ENCODE measurements around the gene IPCEF1. TPM values are rescaled to one million over a fixed set of nuclear protein-coding genes. Genes with fewer than 3 reads are reported as not detected.

Gene IPCEF1
- total and polyA plus RNA-seq, 4 experiments from 2014 or later: 67.7 to 97.7 (median 82.2) TPM

DNA sequence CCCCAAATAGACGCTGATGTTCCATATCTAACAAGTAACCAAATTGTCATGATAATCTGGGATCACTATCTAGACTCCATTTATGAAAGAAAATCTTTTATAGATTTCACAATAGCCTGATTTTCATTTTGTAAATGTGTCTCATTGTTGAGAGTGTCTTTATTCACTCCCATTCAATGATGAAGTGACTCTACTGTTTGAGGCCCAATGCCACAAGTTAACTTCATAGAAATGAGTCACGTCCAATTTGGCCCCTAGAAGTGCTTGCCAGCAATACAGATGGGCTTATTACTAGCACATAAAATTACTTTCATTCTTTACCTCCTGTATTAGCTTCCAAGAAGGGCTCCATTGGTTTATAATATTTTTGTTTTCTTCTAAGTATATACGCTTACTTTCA is 6.3 kb downstream of the IPCEF1 start:
- peaks cover 0 to 11% (median 7%) of the 10 kb centered on the region in 4 donors for H3K4me1 Mint-ChIP-seq
- no peaks in the 10 kb centered on the region for H3K36me3 Mint-ChIP-seq
- H3K4me1 ChIP-seq (ENCODE audit: insufficient read depth, low read length): no peaks in the 10 kb centered on the region
- no peaks in the 10 kb centered on the region for H3K27me3 ChIP-seq (ENCODE audit: insufficient read depth, low read length)
- H3K27ac Mint-ChIP-seq: no peak overlapping the region
- no peak for DNase-seq
- H3K36me3 ChIP-seq (ENCODE audit: insufficient read depth, low read length): no peaks in the 10 kb centered on the region
- POLR2A ChIA-PET (ENCODE audit: partially characterized antibody): no interaction called here
- CTCF ChIA-PET (ENCODE audit: partially characterized antibody): no interaction called here
- peaks cover 0 to 8% (median 4%) of the 10 kb centered on the region in 8 donors for H3K9me3 Mint-ChIP-seq
- H3K4me3 Mint-ChIP-seq: no peak overlapping the region
- H3K9me3 ChIP-seq (ENCODE audit: control insufficient read depth in 1 of 2, low read length in 2 of 2): no peaks in the 10 kb centered on the region
- peaks cover 6 to 8% of the 10 kb centered on the region in 2 donors for H3K27me3 Mint-ChIP-seq
- H3K4me3 ChIP-seq (ENCODE audit: low read length in 2 of 2): no peak overlapping the region
- intact Hi-C loops (cut with micrococcal nuclease): no loop called here
- H3K27ac ChIP-seq (ENCODE audit: low read depth, low read length): no peak overlapping the region

DNA sequence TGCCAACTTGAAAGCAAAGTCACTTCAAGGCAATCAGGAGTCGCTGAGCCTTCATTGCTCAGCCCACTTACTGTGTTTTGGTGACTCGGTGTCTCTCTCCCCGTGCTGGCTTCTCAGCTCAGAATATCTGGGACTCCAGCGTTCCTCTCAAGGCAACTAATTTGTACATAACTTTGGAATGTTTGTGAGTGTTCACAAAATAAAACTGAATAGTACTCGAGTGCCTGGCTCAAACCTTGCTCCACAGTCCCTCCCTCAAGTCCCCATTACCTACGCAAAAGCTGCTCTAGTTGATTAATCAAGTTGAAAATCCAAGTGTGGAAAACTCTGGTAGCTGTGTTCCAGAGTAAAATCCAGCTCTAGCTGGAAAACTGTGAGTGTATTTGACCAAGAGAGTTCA is 8.6 kb downstream of the IPCEF1 start:
- no peaks in the 10 kb centered on the region for H3K36me3 ChIP-seq (ENCODE audit: insufficient read depth, low read length)
- POLR2A ChIA-PET (ENCODE audit: partially characterized antibody): no interaction called here
- Mint-ChIP-seq H3K27ac (no peak overlapping the region), H3K9me3 (peaks cover 0 to 8% (median 4%) of the 10 kb centered on the region in 8 donors), H3K36me3 (no peaks in the 10 kb centered on the region), H3K4me1 (peaks cover 0 to 2% (median under 1%) of the 10 kb centered on the region in 4 donors), H3K4me3 (no peak overlapping the region), H3K27me3 (peaks cover 2 to 10% of the 10 kb centered on the region in 2 donors)
- no peak for DNase-seq
- intact Hi-C loops (cut with micrococcal nuclease): no loop called here
- H3K4me1 ChIP-seq (ENCODE audit: insufficient read depth, low read length): no peaks in the 10 kb centered on the region
- CTCF ChIA-PET (ENCODE audit: partially characterized antibody): no interaction called here
- no peak overlapping the region for H3K27ac ChIP-seq (ENCODE audit: low read depth, low read length)
- H3K27me3 ChIP-seq (ENCODE audit: insufficient read depth, low read length): no peaks in the 10 kb centered on the region
- H3K9me3 ChIP-seq (ENCODE audit: control insufficient read depth in 1 of 2, low read length in 2 of 2): no peaks in the 10 kb centered on the region
- H3K4me3 ChIP-seq (ENCODE audit: low read length in 2 of 2): no peak overlapping the region

DNA sequence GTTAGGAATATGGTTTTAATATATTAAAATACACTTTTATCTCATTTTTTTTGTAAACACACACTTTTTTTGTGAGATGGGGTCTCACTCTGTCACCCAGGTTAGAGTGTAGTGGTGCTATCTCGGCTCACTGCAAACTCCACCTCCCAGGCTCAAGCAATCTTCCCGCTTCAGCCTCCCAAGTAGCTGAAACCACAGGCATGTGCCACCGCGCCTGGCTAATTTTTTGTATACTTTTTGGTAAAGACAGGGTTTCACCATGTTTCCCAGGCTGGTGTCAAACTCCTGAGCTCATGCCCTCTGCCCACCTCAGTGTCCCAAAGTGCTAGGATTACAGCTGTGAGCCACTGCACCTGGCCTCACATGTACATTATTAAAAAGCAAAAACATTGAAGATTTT is 10.8 kb downstream of the IPCEF1 start:
- H3K27ac ChIP-seq (ENCODE audit: low read depth, low read length): no peak overlapping the region
- no peaks in the 10 kb centered on the region for H3K36me3 Mint-ChIP-seq
- H3K4me3 Mint-ChIP-seq: no peak overlapping the region
- no peak for DNase-seq
- intact Hi-C loops (cut with micrococcal nuclease): no loop called here
- H3K9me3 Mint-ChIP-seq: peaks cover 0 to 8% (median 4%) of the 10 kb centered on the region in 8 donors
- H3K27me3 ChIP-seq (ENCODE audit: insufficient read depth, low read length): no peaks in the 10 kb centered on the region
- no peaks in the 10 kb centered on the region for H3K36me3 ChIP-seq (ENCODE audit: insufficient read depth, low read length)
- H3K4me1 Mint-ChIP-seq: peaks cover 0 to 1% (median 0%) of the 10 kb centered on the region in 4 donors
- peaks cover 0 to 16% of the 10 kb centered on the region in 2 donors for H3K27me3 Mint-ChIP-seq
- H3K9me3 ChIP-seq (ENCODE audit: control insufficient read depth in 1 of 2, low read length in 2 of 2): no peaks in the 10 kb centered on the region
- no peak overlapping the region for H3K27ac Mint-ChIP-seq
- CTCF ChIA-PET (ENCODE audit: partially characterized antibody): no interaction called here
- H3K4me1 ChIP-seq (ENCODE audit: insufficient read depth, low read length): no peaks in the 10 kb centered on the region
- POLR2A ChIA-PET (ENCODE audit: partially characterized antibody): no interaction called here
- no peak overlapping the region for H3K4me3 ChIP-seq (ENCODE audit: low read length in 2 of 2)

DNA sequence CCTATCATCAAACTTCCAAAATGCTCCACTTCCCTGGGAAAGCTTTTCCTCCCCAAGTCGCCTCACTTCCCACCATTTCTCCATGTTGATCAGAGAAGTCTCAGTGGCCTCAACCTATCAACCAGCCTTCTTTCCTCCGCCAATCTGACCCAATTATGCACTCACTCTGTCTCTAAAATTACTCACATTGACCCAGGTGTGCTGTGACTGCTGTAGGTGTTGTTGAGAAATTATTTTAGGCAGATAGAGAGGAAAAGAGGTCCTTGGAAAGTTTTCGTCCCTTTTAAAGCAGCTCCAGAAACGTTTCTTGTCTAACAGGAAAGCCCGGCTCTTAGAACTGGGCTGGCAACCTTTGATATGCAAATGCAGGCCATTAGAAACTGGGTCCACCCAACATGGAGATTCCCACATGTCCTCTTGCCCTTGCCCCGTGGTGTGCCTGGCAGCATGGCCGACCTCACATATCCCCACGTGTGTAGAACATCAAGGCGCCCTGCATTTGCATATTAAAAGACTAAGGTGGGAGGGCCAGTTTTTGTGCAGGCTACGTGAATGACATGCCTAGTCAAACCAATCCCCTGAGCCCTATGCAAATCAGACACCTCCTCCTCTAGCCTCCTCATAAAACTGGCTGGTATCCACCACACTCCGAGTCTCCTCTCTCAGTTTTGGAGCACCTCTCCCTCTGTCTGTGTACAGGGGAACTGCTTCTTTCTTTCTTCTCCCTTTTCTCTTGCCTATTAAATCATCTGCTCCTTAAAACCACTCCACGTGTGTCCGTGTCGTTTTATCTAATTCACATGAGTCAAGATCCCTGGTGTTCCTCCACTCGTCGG is 12.9 kb downstream of the IPCEF1 start:
- peaks cover 0 to 1% (median 0%) of the 10 kb centered on the region in 4 donors for H3K4me1 Mint-ChIP-seq
- Histone ChIP-seq H3K27ac (ENCODE audit: low read depth, low read length) (no peak overlapping the region), H3K4me1 (ENCODE audit: insufficient read depth, low read length) (no peaks in the 10 kb centered on the region), H3K36me3 (ENCODE audit: insufficient read depth, low read length) (no peaks in the 10 kb centered on the region), H3K9me3 (ENCODE audit: control insufficient read depth in 1 of 2, low read length in 2 of 2) (no peaks in the 10 kb centered on the region), H3K27me3 (ENCODE audit: insufficient read depth, low read length) (no peaks in the 10 kb centered on the region), H3K4me3 (ENCODE audit: low read length in 2 of 2) (no peak overlapping the region)
- CTCF ChIA-PET (ENCODE audit: partially characterized antibody): no interaction called here
- no peak overlapping the region for H3K27ac Mint-ChIP-seq
- peaks cover 0 to 8% (median 4%) of the 10 kb centered on the region in 8 donors for H3K9me3 Mint-ChIP-seq
- no peak for DNase-seq
- peaks cover 0 to 17% of the 10 kb centered on the region in 2 donors for H3K27me3 Mint-ChIP-seq
- no peaks in the 10 kb centered on the region for H3K36me3 Mint-ChIP-seq
- peak overlapping the region in 1 of 8 donors; percentile 32 for H3K4me3 Mint-ChIP-seq
- POLR2A ChIA-PET (ENCODE audit: partially characterized antibody): no interaction called here
- intact Hi-C loops (cut with micrococcal nuclease): no loop called here

DNA sequence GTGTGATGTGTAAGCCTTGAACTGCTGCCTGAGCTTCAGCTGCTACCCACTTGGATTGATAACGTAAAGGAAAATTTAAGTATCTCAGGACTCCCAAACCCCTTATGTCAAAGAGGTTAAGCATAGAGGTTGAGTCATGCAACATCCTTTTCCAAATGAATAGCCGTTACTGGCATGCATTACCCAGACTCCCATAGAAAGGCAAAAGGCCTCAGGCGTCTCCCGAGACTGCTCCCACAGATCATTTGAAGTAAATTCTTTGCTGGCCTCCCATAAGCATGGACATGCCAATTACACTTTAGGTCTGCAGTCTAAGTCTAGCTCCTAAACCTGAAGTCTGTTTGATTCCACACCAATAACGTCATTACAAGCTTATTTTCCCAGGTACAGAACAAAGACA is 14.7 kb downstream of the IPCEF1 start:
- DNase-seq: no peak
- Mint-ChIP-seq H3K4me3 (no peak overlapping the region), H3K36me3 (no peaks in the 10 kb centered on the region), H3K27ac (no peak overlapping the region), H3K9me3 (peaks cover 0 to 6% (median 3%) of the 10 kb centered on the region in 8 donors), H3K4me1 (peaks cover 0 to 1% (median 0%) of the 10 kb centered on the region in 4 donors), H3K27me3 (peaks cover 0 to 17% of the 10 kb centered on the region in 2 donors)
- Histone ChIP-seq H3K4me3 (ENCODE audit: low read length in 2 of 2) (no peak overlapping the region), H3K27ac (ENCODE audit: low read depth, low read length) (no peak overlapping the region), H3K4me1 (ENCODE audit: insufficient read depth, low read length) (no peaks in the 10 kb centered on the region), H3K27me3 (ENCODE audit: insufficient read depth, low read length) (no peaks in the 10 kb centered on the region), H3K9me3 (ENCODE audit: control insufficient read depth in 1 of 2, low read length in 2 of 2) (no peaks in the 10 kb centered on the region), H3K36me3 (ENCODE audit: insufficient read depth, low read length) (no peaks in the 10 kb centered on the region)
- POLR2A ChIA-PET (ENCODE audit: partially characterized antibody): no interaction called here
- intact Hi-C loops (cut with micrococcal nuclease): no loop called here
- CTCF ChIA-PET (ENCODE audit: partially characterized antibody): no interaction called here

DNA sequence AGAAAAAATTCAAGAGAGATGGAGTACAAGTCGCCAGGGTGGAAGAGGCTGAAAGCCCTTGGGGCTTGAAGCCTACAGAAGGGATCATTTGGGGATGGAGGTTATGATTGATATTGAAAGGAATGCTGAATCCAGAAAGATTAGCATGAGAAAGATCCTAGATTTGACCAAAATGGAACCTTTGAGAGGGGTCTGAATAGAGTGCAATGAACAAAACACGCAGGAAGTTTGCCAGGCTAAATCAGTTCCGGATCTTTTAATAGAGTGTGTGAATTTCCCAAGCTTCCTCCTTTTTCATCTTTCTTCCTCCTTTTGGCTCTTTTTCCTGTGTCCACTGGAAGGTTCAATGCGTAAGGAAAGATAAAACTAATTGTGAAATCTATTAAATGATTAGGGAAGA is 15.3 kb downstream of the IPCEF1 start:
- Histone ChIP-seq H3K27me3 (ENCODE audit: insufficient read depth, low read length) (no peaks in the 10 kb centered on the region), H3K36me3 (ENCODE audit: insufficient read depth, low read length) (no peaks in the 10 kb centered on the region), H3K4me1 (ENCODE audit: insufficient read depth, low read length) (no peaks in the 10 kb centered on the region), H3K9me3 (ENCODE audit: control insufficient read depth in 1 of 2, low read length in 2 of 2) (no peaks in the 10 kb centered on the region), H3K4me3 (ENCODE audit: low read length in 2 of 2) (no peak overlapping the region), H3K27ac (ENCODE audit: low read depth, low read length) (no peak overlapping the region)
- Mint-ChIP-seq H3K9me3 (peaks cover 0 to 2% (median under 1%) of the 10 kb centered on the region in 8 donors), H3K4me1 (peaks cover 0 to 1% (median 0%) of the 10 kb centered on the region in 4 donors), H3K4me3 (no peak overlapping the region), H3K36me3 (no peaks in the 10 kb centered on the region), H3K27me3 (peaks cover 0 to 17% of the 10 kb centered on the region in 2 donors), H3K27ac (no peak overlapping the region)
- intact Hi-C loops (cut with micrococcal nuclease): no loop called here
- ChIA-PET POLR2A (ENCODE audit: partially characterized antibody) (no interaction called here), CTCF (ENCODE audit: partially characterized antibody) (no interaction called here)
- DNase-seq: no peak

DNA sequence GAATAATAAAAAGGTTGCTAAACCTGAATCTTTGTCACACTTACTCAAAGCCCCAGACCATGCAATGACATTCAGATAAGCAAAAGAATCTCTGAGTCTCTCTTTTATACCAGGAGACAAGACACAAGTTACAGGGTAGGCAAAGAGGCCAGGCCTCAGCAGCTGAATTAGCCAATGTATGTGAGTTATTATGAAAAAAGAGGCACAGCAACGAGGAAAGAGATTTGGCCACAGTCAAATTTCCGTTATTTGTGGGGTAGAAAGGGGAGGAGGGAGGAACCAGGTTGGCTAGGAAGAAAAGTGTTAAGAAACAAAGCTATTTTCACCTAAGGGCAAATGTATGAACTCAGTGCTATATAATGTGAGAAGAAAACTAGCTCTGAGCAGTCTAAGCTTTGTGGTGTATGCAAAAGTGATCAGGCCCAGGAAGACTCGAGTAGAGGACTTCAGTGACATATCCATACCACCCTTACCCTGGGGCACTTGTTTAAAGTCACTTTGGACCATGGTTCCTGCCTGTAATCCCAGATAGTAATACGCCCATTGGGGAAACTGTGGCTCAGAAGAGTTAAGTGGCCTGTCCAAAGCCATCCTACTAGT is 19.1 kb downstream of the IPCEF1 start:
- Histone ChIP-seq H3K4me3 (ENCODE audit: low read length in 2 of 2) (no peak overlapping the region), H3K36me3 (ENCODE audit: insufficient read depth, low read length) (no peaks in the 10 kb centered on the region), H3K4me1 (ENCODE audit: insufficient read depth, low read length) (no peaks in the 10 kb centered on the region), H3K9me3 (ENCODE audit: control insufficient read depth in 1 of 2, low read length in 2 of 2) (no peaks in the 10 kb centered on the region), H3K27me3 (ENCODE audit: insufficient read depth, low read length) (no peaks in the 10 kb centered on the region), H3K27ac (ENCODE audit: low read depth, low read length) (no peak overlapping the region)
- Mint-ChIP-seq H3K4me1 (no peaks in the 10 kb centered on the region), H3K27ac (no peak overlapping the region), H3K36me3 (no peaks in the 10 kb centered on the region), H3K27me3 (peaks cover 0 to 9% of the 10 kb centered on the region in 2 donors), H3K9me3 (peaks cover 0 to 2% (median 0%) of the 10 kb centered on the region in 8 donors), H3K4me3 (no peak overlapping the region)
- ChIA-PET CTCF (ENCODE audit: partially characterized antibody) (no interaction called here), POLR2A (ENCODE audit: partially characterized antibody) (no interaction called here)
- no peak for DNase-seq
- intact Hi-C loops (cut with micrococcal nuclease): no loop called here
